ENCODE measurements around the gene NEXN.
A peak's percentile ranks its signal among the peaks of the same experiment; 100 is the strongest.

Gene NEXN

GRCh38 chr1:77972080-77972479 lies 83.7 kb downstream of the NEXN start:
- no peak for TF ChIP-seq CTCF (IDR thresholded peaks at IDR 0.05)

GRCh38 chr1:77975386-77975785 lies 87.0 kb downstream of the NEXN start:
- TF ChIP-seq CTCF (IDR thresholded peaks at IDR 0.05) = no peak

- TF ChIP-seq CTCF (IDR thresholded peaks at IDR 0.05) = no peak
These were observed 87.5 kb downstream of the NEXN start for GRCh38 chr1:77975907-77976306.

- TF ChIP-seq CTCF (IDR thresholded peaks at IDR 0.05) = no peak
These were observed 88.1 kb downstream of the NEXN start for GRCh38 chr1:77976433-77977076.

- TF ChIP-seq CTCF (IDR thresholded peaks at IDR 0.05) = no peak
These were observed 89.5 kb downstream of the NEXN start for GRCh38 chr1:77977989-77978292.

- TF ChIP-seq CTCF (IDR thresholded peaks at IDR 0.05) = no peak
These were observed 90.0 kb downstream of the NEXN start for GRCh38 chr1:77978293-77978968.

GRCh38 chr1:77978969-77979876 lies 90.8 kb downstream of the NEXN start, which contains the start of gene FUBP1:
Gene FUBP1 (minus strand): TSS chr1:77979072. CDS start chr1:77979004, 68 bp downstream.
- peak; percentile 68 for TF ChIP-seq CTCF (IDR thresholded peaks at IDR 0.05)

Measured in LNCAP (cell line).